ENCODE results near the gene SYNDIG1.

DNA sequence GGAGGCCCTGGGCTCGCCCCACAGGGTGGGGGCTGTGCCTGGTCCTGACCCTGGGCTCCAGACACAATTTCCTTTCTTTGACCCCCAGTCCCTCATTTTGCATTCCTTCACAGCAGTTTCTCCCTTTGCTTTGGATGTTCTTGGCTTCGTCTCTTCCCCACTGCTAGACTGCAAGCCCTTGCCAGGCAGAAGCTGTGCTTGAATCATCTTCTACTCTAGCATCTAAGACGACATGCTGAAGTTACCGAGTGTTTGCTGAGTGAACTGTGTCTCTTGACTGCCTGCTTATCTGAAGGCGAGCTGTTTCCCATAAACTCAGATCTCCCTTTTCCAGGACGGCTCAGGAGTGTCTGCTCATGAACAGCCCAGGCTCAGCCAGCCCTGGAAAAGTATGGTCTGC lies 14.3 kb upstream of the SYNDIG1 start:
- TF ChIP-seq EZH2 (IDR thresholded peaks at IDR 0.05) (no peak), POLR2AphosphoS5 (IDR thresholded peaks at IDR 0.05; ENCODE audit: borderline replicate concordance, low read depth, low read length) (no peak)
